Measurements from ENCODE around the gene CRYBB3. TPM values are rescaled to one million over a fixed set of nuclear protein-coding genes. Genes with fewer than 3 reads are reported as not detected.

Gene CRYBB3
- total RNA-seq, 1 experiment from 2014 or later, result 0.64 TPM

DNA sequence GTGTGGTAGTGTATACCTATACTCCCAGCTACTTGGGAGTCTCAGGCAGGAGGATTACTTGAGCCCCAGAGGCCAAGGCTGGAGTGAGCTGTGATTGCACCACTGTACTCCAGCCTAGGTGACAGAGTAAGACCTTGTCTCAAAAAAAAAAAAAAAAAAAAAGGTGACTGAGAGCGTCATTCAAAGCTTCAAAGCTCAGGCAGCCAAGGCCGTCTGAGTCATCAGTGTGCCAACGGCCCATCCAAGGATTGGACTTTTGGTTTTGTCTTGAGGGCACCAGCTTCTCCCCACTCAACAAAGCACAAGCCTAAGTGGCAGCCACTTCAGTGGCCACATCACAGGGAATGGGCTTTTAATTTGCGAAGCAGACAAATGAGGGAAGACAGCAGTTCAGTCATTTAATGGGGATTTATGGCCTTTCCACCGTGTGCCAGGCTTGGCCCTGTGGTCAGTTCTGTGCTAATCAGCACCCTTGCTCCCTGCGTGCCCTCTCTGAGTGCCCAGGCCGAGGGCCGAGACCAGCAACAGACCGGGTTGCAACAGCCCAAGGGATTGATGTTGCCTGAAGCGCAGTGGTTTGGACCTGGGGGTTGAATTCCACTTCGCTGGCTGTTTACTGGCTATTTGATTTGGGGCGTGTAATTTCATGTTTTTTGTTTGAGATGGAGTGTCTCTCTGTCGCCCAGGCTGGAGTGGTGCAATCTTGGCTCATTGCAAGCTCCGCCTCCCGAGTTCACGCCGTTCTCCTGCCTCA is 30.2 kb upstream of the CRYBB3 start (continued):
- TF ChIP-seq, protein P1, sequence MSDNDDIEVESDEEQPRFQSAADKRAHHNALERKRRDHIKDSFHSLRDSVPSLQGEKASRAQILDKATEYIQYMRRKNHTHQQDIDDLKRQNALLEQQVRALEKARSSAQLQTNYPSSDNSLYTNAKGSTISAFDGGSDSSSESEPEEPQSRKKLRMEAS (IDR thresholded peaks at IDR 0.05), result no peak
- no peak for TF ChIP-seq POLR2A (IDR thresholded peaks at IDR 0.05; ENCODE audit: borderline replicate concordance, extremely low read depth, insufficient read depth, insufficient read length)
- TF ChIP-seq POLR2AphosphoS5 (IDR thresholded peaks at IDR 0.05; ENCODE audit: low read depth, low read length), result no peak
- 0 out of 2 replicates have a peak, but pooled peaks have one; percentile 14 for TF ChIP-seq CEBPB (IDR thresholded peaks at IDR 0.05; ENCODE audit: low read depth)
- TF ChIP-seq ELF1 (IDR thresholded peaks at IDR 0.05; ENCODE audit: borderline replicate concordance, low read depth), result no peak
- peak; percentile 48 for TF ChIP-seq JUND (IDR thresholded peaks at IDR 0.05)
- TF ChIP-seq YY1 (IDR thresholded peaks at IDR 0.05; ENCODE audit: extremely low read depth, insufficient replicate concordance, low read depth, low read length), result no peak
- no peak for TF ChIP-seq ZFX (IDR thresholded peaks at IDR 0.05)
- no peak for TF ChIP-seq ZNF274 (IDR thresholded peaks at IDR 0.05; ENCODE audit: low read depth, low read length)
- TF ChIP-seq EGR1 (IDR thresholded peaks at IDR 0.05; ENCODE audit: low read depth), result no peak
- TF ChIP-seq, protein P2, sequence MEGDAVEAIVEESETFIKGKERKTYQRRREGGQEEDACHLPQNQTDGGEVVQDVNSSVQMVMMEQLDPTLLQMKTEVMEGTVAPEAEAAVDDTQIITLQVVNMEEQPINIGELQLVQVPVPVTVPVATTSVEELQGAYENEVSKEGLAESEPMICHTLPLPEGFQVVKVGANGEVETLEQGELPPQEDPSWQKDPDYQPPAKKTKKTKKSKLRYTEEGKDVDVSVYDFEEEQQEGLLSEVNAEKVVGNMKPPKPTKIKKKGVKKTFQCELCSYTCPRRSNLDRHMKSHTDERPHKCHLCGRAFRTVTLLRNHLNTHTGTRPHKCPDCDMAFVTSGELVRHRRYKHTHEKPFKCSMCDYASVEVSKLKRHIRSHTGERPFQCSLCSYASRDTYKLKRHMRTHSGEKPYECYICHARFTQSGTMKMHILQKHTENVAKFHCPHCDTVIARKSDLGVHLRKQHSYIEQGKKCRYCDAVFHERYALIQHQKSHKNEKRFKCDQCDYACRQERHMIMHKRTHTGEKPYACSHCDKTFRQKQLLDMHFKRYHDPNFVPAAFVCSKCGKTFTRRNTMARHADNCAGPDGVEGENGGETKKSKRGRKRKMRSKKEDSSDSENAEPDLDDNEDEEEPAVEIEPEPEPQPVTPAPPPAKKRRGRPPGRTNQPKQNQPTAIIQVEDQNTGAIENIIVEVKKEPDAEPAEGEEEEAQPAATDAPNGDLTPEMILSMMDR (IDR thresholded peaks at IDR 0.05 in 2 of 3, conservative IDR thresholded peaks at IDR 0.05 in 1 of 3; ENCODE audit: borderline replicate concordance in 1 of 3, insufficient read depth in 1 of 3, low read depth in 2 of 3, low read length in 2 of 3), result no peak
- peak; percentile 73 for TF ChIP-seq TCF7L2 (IDR thresholded peaks at IDR 0.05; ENCODE audit: borderline replicate concordance, extremely low read depth, insufficient read depth, insufficient read length)

All from HCT116 (cell line).